Cardiac fibroblast (primary cell): ENCODE results near the gene DEPDC5.

ENCODE experiments used
- DNase-seq, 2 donors: peaks; one replicate each; pipeline versions ENCODE4 v3.0.0 to v3.0.0-alpha.2; 2010; ENCODE audit warnings: low read depth in 2 of 2
- H3K4me3 ChIP-seq, 2 donors: replicated peaks in 1 of 2; 1 replicate in 1 of 2; 2 replicates in 1 of 2; pipeline ENCODE4 v1.5.1; 2011; ENCODE audit warnings: low read depth in 2 of 2, low read length in 2 of 2, mild to moderate bottlenecking in 2 of 2, moderate library complexity in 1 of 2
- CTCF ChIP-seq: IDR thresholded peaks from one replicate; pipeline ENCODE4 v1.5.1; 2011; ENCODE audit warnings: low read depth, mild to moderate bottlenecking, low read length, inconsistent platforms

Gene DEPDC5

GRCh38 chr22:31943206-31943977 lies 189.6 kb downstream of the DEPDC5 start:
- H3K4me3 ChIP-seq, result peak overlapping the region; percentile 61 to 63
- no peak for DNase-seq
- TF ChIP-seq CTCF, result no peak

GRCh38 chr22:31943978-31944699 lies 190.3 kb downstream of the DEPDC5 start, which contains the start of gene YWHAH:
Gene YWHAH, plus strand, starts transcription at chr22:31944535. Its CDS starts 199 bp downstream, at chr22:31944734.
- peak within 1 kb of the TSS; percentile 63 to 84 for H3K4me3 ChIP-seq
- TF ChIP-seq CTCF, result no peak
- DNase-seq, result peak; percentile 95 to 96

- peak overlapping the region; percentile 63 to 84 for H3K4me3 ChIP-seq
- no peak for DNase-seq
- no peak for TF ChIP-seq CTCF
Measured at GRCh38 chr22:31944700-31945442, 191.1 kb downstream of the DEPDC5 start.

- DNase-seq, result no peak
- no peak for TF ChIP-seq CTCF
- H3K4me3 ChIP-seq, result peak overlapping the region; percentile 63 to 84
Measured at GRCh38 chr22:31945443-31945855, 191.6 kb downstream of the DEPDC5 start.

GRCh38 chr22:31945971-31946680 lies 192.3 kb downstream of the DEPDC5 start:
- peak in 1 of 2 donors; percentile 41 for DNase-seq
- H3K4me3 ChIP-seq, result peak overlapping the region; percentile 63 to 84

More at GRCh38 chr22:31945971-31946680, 192.3 kb downstream of the DEPDC5 start:
- TF ChIP-seq CTCF, result no peak
